Astrocyte of the spinal cord (primary cell): Measurements from ENCODE around the gene ITGA11.

ENCODE experiments used
- DNase-seq: peaks from one replicate; pipeline ENCODE4 v3.0.0; 2011; ENCODE audit warnings: low read depth, low spot score
- H3K4me3 ChIP-seq: 2 replicates; pipeline ENCODE4 v1.5.1; 2011; ENCODE audit warnings: low read depth, mild to moderate bottlenecking, low read length, moderate library complexity
- in situ Hi-C: cut with HindIII; loops from 2 replicates; pipeline ENCODE4 v1.10.0; 2017; ENCODE audit warnings: low sequenced_read_pairs
- TF ChIP-seq, protein P1 (sequence below): IDR thresholded peaks from 2 replicates; pipeline ENCODE4 v1.5.1; 2012; ENCODE audit warnings: low read depth, mild to moderate bottlenecking, low read length, inconsistent platforms

Gene ITGA11

DNA sequence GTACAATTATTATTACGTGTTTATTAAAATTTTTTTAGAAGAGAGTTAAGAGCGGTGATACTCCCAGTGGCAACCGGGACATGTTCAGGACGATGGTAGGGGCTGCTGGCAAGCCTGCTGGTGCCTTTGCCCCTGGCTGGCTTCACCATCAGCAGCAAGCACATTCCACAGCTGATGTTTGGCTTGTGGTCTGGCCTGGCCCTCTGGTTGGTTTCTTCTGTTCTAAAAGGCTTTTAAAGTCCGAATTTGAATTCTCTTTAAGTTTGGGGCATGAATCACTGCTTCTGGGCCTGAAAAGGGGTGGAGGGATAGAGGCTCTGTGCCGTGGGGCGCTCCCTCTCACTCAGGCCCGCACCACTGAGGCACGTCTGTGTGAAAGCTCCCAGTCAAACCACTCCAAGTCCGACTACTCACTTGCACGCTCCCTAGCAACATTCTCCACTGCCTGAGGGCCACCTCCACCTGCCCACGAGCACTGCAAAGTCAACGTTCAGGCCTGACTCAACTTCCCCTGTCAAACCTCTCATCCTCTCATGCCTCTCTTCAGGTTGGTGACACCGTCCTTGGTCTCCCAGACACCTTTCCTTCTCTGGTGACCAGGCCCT, 10.1 kb downstream of the ITGA11 start:
- DNase-seq: peak; percentile 60
- in situ Hi-C loops: no loop called here
- no peak overlapping the region for H3K4me3 ChIP-seq
- TF ChIP-seq, protein P1, sequence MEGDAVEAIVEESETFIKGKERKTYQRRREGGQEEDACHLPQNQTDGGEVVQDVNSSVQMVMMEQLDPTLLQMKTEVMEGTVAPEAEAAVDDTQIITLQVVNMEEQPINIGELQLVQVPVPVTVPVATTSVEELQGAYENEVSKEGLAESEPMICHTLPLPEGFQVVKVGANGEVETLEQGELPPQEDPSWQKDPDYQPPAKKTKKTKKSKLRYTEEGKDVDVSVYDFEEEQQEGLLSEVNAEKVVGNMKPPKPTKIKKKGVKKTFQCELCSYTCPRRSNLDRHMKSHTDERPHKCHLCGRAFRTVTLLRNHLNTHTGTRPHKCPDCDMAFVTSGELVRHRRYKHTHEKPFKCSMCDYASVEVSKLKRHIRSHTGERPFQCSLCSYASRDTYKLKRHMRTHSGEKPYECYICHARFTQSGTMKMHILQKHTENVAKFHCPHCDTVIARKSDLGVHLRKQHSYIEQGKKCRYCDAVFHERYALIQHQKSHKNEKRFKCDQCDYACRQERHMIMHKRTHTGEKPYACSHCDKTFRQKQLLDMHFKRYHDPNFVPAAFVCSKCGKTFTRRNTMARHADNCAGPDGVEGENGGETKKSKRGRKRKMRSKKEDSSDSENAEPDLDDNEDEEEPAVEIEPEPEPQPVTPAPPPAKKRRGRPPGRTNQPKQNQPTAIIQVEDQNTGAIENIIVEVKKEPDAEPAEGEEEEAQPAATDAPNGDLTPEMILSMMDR: no peak

DNA sequence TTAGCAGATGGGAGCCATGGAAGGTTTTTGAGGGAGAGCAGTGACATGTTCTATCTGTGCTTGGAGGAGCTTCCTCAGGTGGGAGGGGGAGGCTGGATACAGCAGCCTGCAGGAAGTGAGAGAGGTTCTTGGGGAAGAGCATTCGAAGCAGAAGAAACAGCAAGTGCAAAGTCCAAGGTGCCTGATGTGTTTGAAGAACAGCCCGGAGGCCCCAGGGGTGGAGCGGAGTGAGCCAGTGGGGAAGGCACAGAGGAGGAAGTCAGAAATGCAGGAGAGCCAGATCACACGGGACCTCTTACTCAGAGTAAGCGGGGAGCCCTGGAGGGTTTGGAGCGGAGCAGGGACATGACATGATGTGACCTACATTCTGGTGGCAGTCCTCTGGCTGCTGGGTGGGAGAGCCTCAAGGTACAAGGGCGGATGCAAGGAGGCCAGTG, 10.8 kb downstream of the ITGA11 start:
- in situ Hi-C loops: no loop called here
- H3K4me3 ChIP-seq: no peak overlapping the region
- TF ChIP-seq, protein P1: no peak
- DNase-seq: no peak

DNA sequence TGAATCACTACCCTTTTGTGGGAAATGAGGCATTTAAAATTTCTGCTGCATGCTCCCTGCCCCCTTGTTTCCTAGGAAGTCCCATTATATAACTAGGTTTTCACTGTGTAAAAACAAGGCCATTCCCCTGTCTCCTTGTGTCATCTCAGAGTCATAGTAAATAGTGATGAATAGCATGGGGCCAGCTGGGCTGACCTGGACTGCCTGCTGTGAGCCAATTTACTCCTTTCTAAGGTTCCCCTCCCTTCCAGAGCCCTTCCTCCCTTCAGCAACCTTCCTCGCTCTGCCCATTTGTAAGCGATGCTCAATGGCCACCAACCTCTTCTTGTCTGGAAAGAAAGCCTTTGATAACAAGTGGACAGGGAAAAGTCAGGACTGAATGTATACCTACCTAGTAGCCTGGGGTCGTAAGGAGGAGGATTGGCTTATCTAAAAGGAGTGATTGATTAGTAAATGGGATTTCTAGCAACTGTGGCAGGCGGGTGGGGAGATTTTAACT, 11.7 kb downstream of the ITGA11 start:
- in situ Hi-C loops: no loop called here
- TF ChIP-seq, protein P1: no peak
- no peak for DNase-seq
- no peak overlapping the region for H3K4me3 ChIP-seq

DNA sequence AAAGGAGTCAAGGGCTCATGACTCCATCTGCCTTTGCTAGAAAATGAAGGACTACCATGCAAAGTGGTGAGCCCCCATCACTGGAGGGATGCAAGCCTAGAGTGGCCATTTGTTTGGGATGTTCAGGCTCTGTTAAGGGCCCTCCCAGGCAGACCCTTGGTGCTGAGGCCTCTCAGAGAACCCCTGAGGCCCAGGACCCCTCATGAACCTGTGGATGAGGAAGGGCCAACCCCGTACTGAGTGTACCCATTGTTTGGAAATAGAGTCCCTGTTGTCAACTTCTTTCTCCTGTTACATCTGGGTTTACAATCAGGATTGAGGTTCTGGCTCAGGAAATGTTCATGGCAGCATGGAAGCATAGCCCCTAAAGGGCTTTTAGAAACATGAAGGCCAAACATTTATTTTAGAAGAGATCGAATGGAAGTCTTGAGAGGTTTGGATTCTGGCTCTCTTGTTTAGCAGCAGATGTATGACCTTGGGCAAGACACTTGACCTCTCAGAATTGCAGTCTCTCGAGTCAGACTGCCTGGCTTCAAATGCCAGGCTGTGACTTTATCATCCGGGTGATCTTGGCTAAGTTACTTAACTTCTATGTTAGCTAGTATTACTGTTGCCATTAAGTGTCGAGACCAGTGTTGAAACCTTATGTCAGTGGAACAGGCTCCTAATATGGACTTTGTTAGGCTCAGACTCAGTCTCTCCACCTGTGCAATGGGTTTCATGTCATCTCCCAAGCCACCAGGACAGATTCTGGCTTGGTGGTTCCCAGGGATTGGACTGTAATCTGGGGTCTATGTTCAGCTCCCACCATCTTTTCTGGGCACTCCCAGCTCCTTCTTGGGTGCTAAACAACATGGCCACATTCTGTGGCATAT, 12.4 kb downstream of the ITGA11 start:
- TF ChIP-seq, protein P1: no peak
- H3K4me3 ChIP-seq: no peak overlapping the region
- no peak for DNase-seq
- in situ Hi-C loops: no loop called here

DNA sequence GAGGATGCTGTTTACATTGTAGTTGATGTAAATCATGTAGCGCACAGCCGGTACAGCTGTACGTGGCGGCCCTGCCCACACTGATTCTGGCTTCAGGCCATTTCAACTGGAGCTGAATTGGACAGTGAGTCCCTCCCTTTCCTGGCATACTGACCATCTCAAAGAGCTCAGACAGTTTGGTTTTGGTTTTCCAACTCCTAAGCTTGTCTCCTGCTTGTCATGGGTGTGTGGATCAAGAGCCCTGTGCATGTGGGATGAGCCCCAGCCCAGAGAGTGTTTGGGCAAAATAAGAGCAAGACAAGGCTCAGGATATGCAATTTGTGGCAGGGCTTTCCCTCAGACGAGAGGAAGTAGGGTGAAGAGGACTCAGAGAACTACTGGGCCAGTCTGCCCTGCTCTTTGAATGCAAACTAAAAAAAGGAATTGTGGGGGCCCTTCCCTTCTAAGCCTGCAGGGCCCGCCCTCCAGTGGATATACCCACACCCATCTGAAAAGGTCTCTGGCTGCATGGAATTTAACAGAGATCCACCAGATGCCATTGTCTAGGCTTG, 13.3 kb downstream of the ITGA11 start:
- in situ Hi-C loops: no loop called here
- no peak overlapping the region for H3K4me3 ChIP-seq
- TF ChIP-seq, protein P1: no peak
- DNase-seq: peak; percentile 72

DNA sequence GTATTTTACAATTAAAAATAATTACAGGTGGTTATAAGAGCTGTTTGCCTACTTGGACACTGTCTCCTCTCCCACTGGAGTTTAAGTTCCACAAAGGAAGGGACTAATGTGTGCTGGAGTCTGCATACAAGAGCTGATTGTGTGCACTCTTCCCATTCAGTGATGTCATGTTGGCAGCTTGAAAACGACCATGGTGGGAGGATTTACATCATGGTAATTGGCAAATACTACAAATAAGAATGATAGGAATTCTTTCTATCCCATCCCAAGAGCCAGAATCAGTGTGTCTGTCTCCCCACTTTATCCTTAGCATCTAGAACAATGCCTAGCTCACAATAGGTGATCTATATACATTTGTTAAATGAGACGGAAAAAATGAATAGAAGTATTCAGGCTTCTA, 14.1 kb downstream of the ITGA11 start:
- TF ChIP-seq, protein P1: no peak
- no peak overlapping the region for H3K4me3 ChIP-seq
- DNase-seq: no peak
- in situ Hi-C loops: no loop called here
